K562 (cell line): ENCODE measurements around the gene PREP. TPM values are rescaled to one million over a fixed set of nuclear protein-coding genes. Genes with fewer than 3 reads are reported as not detected.
A peak's percentile ranks its signal among the peaks of the same experiment; 100 is the strongest.

Experiments used
- FOXP1 ChIP-seq: sonication (generic); formaldehyde crosslinking; IDR thresholded peaks from 2 replicates; pipeline ENCODE4 v1.8.0; 2022; ENCODE audit warnings: mild to moderate bottlenecking, missing genetic modification reagents
- HNRNPL ChIP-seq: fragments of 200-400 bp; formaldehyde crosslinking; IDR thresholded peaks from 2 replicates; pipeline ENCODE4 v1.6.1; 2017; ENCODE audit warnings: low read depth, mild to moderate bottlenecking, low read length
- HSF4 ChIP-seq: fragments of 250-450 bp; sonication (Bioruptor Pico); IDR thresholded peaks from 2 replicates; pipeline ENCODE4 v2.1.2; 2022; ENCODE audit warnings: mild to moderate bottlenecking, moderate library complexity, borderline replicate concordance
- NFIC ChIP-seq: fragments of 450-650 bp; IDR thresholded peaks from 2 replicates; pipeline ENCODE4 v1.6.1; 2017; ENCODE audit warnings: mild to moderate bottlenecking, inconsistent platforms
- NR2F6 ChIP-seq: fragments of 450-650 bp; formaldehyde crosslinking; IDR thresholded peaks from 2 replicates; pipeline ENCODE4 v1.4.0; 2020; ENCODE audit warnings: mild to moderate bottlenecking
- PHF20 ChIP-seq: fragments of 450-650 bp; IDR thresholded peaks from 2 replicates; pipeline ENCODE4 v1.6.1; 2018; ENCODE audit not compliant: partially characterized antibody
- PML ChIP-seq: IDR thresholded peaks from 2 replicates; pipeline ENCODE4 v1.6.1; 2012; ENCODE audit warnings: low read length, inconsistent platforms
- SMARCB1 ChIP-seq: IDR thresholded peaks from 2 replicates; pipeline ENCODE4 v1.6.1; 2011; ENCODE audit warnings: improper control_type of control experiment, low read depth; ENCODE audit not compliant: insufficient read length
- ZFX ChIP-seq: sonication (generic); formaldehyde crosslinking; IDR thresholded peaks from 2 replicates; pipeline ENCODE4 v1.8.0; 2022; ENCODE audit warnings: mild to moderate bottlenecking, missing genetic modification reagents, moderate library complexity
- ZNF41 ChIP-seq: fragments of 250-450 bp; sonication (Bioruptor Pico); conservative IDR thresholded peaks from 2 replicates; pipeline ENCODE4 v1.4.0; 2020; ENCODE audit warnings: mild to moderate bottlenecking
- ZNF695 ChIP-seq: fragments of 450-650 bp; formaldehyde crosslinking; IDR thresholded peaks from 2 replicates; pipeline ENCODE4 v1.4.0; 2020; ENCODE audit warnings: mild to moderate bottlenecking, moderate library complexity
- polyA plus RNA-seq, 8 experiments: library from polyadenylated mRNA; depleted of rRNA in 4 of 8; stranded (reverse) in 5 of 8; unstranded in 3 of 8; fragments of >200 nt; fragmentation: Nextera tagmentation in 2 of 8; fragmentation: Illumina TruSeq in 1 of 8; extraction: Ambion mirVana in 2 of 8; extraction: Trizol in 1 of 8; gene quantifications; 2 replicates each; pipeline versions ENCODE4 v1.2.1 to v1.2.3, GENCODE V29; 2011 to 2014; ENCODE audit warnings: inconsistent platforms in 1 of 8, missing spikeins in 1 of 8
- total RNA-seq, 7 experiments: library from RNA; depleted of rRNA in 6 of 7; stranded (reverse); fragments of >200 nt in 6 of 7; fragmentation: Illumina TruSeq in 2 of 7; extraction: Trizol in 2 of 7; gene quantifications; 2 replicates each; pipeline versions ENCODE4 v1.2.1 to v1.2.3, GENCODE V29; 2011 to 2021; ENCODE audit warnings: low replicate concordance in 1 of 7
- TF ChIP-seq, protein P1 (sequence below): fragments of 450-650 bp; IDR thresholded peaks from 2 replicates; pipeline ENCODE4 v1.6.1; 2016; ENCODE audit warnings: mild to moderate bottlenecking, moderate library complexity
- TF ChIP-seq, protein P2 (sequence below): fragments of 250-450 bp; sonication (Bioruptor Pico); IDR thresholded peaks from 2 replicates; pipeline ENCODE4 v1.8.0; 2022; ENCODE audit warnings: inconsistent platforms

PREP gene
- total and polyA plus RNA-seq, 9 of the 15 experiments (the other 6 are each of a cell fraction or from before 2014, with no cell fraction given) = 14.1 to 60.8 (median 28.3) TPM

DNA sequence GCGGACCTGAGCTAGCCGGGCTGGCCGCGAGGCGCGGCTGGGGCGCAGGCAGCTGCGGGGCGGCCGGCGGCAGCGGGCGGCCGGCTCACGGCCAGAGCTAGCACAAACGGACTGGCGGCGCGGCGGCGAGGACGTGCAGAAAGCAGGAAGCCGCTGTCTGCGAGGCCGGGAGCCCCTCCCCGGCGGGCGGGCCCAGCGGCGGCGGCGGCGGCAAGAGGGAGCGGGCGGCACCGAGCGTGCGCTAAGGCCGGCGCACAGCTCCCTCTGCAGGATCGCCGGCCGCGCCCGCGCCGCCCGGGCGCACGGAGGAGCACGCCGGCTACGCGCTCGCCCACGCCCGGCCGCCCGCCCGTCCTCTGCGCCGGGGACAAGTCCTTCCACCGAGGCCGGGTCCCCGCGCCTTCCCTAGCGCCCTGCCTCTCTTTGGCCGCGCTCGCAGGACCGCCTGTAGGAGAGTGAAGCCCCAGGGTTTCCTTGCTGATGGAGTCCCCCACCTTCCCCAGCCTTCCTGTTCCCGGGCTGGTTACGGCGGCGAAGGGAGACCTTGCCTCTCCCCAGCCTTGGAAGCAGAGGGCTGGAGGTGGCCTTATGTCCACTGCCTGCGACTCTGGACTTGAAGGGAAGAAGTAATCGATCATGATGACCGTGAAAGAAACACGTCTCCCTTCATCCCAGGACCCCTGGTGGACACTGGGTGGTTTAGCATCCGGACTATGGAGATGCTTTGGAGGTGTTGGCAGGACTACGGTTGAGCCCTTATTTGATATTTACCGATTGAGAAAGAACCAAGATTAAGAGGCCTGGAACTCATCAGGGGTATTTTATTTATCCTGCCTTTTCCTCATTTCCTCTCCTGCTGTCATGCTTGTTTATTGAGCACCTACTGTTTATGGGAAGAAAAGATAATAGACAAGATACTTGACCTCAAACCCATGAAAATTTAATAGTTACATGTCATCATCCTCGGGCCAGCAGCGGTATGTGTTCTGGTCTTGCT is at the start of gene PREP (continued):
- TF ChIP-seq PHF20 (no peak), HSF4 (CRISPR knock-in tag) (no peak), NR2F6 (CRISPR knock-in tag) (no peak), NFIC (no peak), HNRNPL (no peak; the same call in 1 of the 2 replicates), ZNF41 (CRISPR knock-in tag) (no peak), FOXP1 (CRISPR knock-in tag) (0 out of 2 replicates have a peak, but pooled peaks have one; percentile 20), SMARCB1 (no peak), PML (no peak), ZFX (CRISPR knock-in tag) (no peak; the same call in 1 of the 2 replicates), ZNF695 (CRISPR knock-in tag) (no peak)
- TF ChIP-seq, protein P1, sequence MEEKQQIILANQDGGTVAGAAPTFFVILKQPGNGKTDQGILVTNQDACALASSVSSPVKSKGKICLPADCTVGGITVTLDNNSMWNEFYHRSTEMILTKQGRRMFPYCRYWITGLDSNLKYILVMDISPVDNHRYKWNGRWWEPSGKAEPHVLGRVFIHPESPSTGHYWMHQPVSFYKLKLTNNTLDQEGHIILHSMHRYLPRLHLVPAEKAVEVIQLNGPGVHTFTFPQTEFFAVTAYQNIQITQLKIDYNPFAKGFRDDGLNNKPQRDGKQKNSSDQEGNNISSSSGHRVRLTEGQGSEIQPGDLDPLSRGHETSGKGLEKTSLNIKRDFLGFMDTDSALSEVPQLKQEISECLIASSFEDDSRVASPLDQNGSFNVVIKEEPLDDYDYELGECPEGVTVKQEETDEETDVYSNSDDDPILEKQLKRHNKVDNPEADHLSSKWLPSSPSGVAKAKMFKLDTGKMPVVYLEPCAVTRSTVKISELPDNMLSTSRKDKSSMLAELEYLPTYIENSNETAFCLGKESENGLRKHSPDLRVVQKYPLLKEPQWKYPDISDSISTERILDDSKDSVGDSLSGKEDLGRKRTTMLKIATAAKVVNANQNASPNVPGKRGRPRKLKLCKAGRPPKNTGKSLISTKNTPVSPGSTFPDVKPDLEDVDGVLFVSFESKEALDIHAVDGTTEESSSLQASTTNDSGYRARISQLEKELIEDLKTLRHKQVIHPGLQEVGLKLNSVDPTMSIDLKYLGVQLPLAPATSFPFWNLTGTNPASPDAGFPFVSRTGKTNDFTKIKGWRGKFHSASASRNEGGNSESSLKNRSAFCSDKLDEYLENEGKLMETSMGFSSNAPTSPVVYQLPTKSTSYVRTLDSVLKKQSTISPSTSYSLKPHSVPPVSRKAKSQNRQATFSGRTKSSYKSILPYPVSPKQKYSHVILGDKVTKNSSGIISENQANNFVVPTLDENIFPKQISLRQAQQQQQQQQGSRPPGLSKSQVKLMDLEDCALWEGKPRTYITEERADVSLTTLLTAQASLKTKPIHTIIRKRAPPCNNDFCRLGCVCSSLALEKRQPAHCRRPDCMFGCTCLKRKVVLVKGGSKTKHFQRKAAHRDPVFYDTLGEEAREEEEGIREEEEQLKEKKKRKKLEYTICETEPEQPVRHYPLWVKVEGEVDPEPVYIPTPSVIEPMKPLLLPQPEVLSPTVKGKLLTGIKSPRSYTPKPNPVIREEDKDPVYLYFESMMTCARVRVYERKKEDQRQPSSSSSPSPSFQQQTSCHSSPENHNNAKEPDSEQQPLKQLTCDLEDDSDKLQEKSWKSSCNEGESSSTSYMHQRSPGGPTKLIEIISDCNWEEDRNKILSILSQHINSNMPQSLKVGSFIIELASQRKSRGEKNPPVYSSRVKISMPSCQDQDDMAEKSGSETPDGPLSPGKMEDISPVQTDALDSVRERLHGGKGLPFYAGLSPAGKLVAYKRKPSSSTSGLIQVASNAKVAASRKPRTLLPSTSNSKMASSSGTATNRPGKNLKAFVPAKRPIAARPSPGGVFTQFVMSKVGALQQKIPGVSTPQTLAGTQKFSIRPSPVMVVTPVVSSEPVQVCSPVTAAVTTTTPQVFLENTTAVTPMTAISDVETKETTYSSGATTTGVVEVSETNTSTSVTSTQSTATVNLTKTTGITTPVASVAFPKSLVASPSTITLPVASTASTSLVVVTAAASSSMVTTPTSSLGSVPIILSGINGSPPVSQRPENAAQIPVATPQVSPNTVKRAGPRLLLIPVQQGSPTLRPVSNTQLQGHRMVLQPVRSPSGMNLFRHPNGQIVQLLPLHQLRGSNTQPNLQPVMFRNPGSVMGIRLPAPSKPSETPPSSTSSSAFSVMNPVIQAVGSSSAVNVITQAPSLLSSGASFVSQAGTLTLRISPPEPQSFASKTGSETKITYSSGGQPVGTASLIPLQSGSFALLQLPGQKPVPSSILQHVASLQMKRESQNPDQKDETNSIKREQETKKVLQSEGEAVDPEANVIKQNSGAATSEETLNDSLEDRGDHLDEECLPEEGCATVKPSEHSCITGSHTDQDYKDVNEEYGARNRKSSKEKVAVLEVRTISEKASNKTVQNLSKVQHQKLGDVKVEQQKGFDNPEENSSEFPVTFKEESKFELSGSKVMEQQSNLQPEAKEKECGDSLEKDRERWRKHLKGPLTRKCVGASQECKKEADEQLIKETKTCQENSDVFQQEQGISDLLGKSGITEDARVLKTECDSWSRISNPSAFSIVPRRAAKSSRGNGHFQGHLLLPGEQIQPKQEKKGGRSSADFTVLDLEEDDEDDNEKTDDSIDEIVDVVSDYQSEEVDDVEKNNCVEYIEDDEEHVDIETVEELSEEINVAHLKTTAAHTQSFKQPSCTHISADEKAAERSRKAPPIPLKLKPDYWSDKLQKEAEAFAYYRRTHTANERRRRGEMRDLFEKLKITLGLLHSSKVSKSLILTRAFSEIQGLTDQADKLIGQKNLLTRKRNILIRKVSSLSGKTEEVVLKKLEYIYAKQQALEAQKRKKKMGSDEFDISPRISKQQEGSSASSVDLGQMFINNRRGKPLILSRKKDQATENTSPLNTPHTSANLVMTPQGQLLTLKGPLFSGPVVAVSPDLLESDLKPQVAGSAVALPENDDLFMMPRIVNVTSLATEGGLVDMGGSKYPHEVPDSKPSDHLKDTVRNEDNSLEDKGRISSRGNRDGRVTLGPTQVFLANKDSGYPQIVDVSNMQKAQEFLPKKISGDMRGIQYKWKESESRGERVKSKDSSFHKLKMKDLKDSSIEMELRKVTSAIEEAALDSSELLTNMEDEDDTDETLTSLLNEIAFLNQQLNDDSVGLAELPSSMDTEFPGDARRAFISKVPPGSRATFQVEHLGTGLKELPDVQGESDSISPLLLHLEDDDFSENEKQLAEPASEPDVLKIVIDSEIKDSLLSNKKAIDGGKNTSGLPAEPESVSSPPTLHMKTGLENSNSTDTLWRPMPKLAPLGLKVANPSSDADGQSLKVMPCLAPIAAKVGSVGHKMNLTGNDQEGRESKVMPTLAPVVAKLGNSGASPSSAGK = no peak
- TF ChIP-seq, protein P2, sequence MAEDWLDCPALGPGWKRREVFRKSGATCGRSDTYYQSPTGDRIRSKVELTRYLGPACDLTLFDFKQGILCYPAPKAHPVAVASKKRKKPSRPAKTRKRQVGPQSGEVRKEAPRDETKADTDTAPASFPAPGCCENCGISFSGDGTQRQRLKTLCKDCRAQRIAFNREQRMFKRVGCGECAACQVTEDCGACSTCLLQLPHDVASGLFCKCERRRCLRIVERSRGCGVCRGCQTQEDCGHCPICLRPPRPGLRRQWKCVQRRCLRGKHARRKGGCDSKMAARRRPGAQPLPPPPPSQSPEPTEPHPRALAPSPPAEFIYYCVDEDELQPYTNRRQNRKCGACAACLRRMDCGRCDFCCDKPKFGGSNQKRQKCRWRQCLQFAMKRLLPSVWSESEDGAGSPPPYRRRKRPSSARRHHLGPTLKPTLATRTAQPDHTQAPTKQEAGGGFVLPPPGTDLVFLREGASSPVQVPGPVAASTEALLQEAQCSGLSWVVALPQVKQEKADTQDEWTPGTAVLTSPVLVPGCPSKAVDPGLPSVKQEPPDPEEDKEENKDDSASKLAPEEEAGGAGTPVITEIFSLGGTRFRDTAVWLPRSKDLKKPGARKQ (CRISPR knock-in tag) = no peak
